Measurements from ENCODE around the gene FLACC1.

Gene FLACC1

DNA sequence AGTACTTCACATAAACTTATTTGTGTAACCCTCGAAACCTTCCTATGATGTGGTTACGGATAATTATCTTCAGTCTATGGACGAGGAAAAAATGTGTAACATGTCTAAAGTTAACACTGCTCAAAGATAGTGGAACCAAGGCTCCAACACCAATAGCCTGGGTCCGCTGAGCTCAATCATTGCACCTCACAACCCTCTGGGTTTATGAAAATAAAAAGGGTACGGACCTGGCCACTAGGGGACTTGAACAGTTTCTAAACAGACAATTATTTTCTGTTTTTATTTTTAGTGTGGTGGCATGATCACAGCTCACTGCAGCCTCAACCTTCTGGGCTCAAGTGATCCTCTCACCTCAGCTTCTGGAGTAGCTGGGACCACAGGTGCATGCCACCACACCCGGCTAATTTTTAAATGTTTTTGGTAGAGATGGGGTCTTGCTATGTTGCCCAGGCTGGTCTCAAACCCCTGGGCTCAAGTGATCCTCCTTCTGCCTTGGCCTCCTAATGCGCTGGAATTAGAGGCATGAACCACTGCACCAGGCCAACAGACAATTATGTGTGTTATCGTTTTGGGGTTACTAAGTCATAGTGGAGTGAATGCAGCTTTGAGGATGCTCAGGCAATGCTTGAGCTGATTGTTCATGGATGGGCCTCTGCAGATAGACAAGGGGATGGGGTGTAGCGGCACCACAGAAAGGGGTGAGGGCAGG is 86.7 kb downstream of the FLACC1 start:
- TF ChIP-seq, protein P1, sequence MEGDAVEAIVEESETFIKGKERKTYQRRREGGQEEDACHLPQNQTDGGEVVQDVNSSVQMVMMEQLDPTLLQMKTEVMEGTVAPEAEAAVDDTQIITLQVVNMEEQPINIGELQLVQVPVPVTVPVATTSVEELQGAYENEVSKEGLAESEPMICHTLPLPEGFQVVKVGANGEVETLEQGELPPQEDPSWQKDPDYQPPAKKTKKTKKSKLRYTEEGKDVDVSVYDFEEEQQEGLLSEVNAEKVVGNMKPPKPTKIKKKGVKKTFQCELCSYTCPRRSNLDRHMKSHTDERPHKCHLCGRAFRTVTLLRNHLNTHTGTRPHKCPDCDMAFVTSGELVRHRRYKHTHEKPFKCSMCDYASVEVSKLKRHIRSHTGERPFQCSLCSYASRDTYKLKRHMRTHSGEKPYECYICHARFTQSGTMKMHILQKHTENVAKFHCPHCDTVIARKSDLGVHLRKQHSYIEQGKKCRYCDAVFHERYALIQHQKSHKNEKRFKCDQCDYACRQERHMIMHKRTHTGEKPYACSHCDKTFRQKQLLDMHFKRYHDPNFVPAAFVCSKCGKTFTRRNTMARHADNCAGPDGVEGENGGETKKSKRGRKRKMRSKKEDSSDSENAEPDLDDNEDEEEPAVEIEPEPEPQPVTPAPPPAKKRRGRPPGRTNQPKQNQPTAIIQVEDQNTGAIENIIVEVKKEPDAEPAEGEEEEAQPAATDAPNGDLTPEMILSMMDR (IDR thresholded peaks at IDR 0.05; ENCODE audit: insufficient read depth, low read depth, low read length, missing control alignments): no peak
- H3K4me3 ChIP-seq (ENCODE audit: low read length): no peak overlapping the region
- no peak for DNase-seq (ENCODE audit: low read depth)

DNA sequence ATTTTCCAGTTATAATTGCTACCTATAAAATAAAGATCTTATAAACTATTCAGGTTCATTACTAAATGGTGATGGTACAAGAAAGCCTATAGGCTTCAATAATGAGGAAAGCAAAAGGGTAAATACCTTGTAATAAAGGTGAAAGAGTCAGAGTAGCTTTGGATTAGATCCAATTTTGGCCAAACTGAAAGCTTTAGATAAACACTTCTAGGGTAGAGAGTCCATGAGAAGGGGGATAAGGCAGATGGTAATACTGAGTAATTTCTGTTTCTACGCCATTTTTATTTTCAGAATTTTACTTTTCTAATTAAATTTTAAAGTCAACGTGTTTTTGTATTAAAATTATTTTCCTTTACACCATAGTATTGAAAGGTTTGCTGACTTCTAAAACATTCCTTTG is 87.4 kb downstream of the FLACC1 start:
- TF ChIP-seq, protein P1 (IDR thresholded peaks at IDR 0.05; ENCODE audit: insufficient read depth, low read depth, low read length, missing control alignments): no peak
- no peak for DNase-seq (ENCODE audit: low read depth)
- no peak overlapping the region for H3K4me3 ChIP-seq (ENCODE audit: low read length)

DNA sequence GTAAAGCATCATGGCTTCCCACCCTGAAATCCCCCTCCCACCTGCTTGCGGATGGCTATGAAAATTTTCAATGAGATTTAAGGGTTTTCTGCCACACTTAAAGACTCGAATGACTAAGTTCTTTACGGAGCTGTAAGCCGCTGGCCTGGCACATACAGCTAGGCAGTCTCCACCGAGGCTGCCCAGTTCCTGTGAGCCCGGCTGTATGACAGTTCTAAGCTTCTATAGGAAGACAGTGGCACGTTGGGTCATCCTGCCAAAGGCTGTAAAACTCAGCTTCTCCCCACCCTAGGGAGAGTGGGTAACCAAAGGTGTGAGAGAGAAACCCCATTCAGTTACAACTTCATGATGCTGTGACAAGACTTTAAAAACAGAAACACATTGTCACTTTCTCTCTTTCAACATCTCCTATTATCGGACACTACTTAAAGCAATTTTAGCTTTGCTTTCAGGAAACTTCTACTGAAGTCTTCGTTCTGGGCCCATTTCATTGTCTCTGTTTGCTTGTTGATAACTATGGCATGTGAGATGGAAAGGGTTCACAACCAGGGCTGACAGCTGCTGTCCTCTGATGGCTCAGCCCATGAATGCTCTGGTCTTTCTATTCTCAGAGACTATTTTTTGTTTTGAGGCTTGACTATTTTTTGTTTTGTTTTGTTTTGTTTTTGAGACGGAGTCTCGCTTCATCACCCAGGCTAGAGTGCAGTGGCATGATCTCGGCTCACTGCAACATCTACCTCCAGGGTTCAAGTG is 89.7 kb downstream of the FLACC1 start:
- TF ChIP-seq, protein P1 (IDR thresholded peaks at IDR 0.05; ENCODE audit: insufficient read depth, low read depth, low read length, missing control alignments): no peak
- H3K4me3 ChIP-seq (ENCODE audit: low read length): no peak overlapping the region
- DNase-seq (ENCODE audit: low read depth): no peak

DNA sequence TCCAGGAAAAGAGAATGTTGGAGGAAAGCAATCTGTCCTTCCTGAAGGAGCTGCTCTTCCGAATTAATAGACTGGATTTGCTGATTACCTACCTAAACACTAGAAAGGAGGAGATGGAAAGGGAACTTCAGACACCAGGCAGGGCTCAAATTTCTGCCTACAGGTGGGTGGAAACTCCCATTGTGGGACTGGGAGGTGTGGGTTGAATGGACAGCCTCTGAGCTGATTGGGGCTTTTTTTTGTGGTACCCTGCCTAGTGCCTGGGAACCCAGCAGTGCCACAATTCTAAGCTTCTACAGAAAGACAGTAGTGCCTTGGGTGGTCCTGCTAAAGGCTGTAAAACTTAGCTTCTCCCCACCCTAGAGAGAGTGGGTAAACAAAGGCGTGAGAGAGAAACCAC is 90.5 kb downstream of the FLACC1 start:
- TF ChIP-seq, protein P1 (IDR thresholded peaks at IDR 0.05; ENCODE audit: insufficient read depth, low read depth, low read length, missing control alignments): no peak
- DNase-seq (ENCODE audit: low read depth): no peak
- no peak overlapping the region for H3K4me3 ChIP-seq (ENCODE audit: low read length)

DNA sequence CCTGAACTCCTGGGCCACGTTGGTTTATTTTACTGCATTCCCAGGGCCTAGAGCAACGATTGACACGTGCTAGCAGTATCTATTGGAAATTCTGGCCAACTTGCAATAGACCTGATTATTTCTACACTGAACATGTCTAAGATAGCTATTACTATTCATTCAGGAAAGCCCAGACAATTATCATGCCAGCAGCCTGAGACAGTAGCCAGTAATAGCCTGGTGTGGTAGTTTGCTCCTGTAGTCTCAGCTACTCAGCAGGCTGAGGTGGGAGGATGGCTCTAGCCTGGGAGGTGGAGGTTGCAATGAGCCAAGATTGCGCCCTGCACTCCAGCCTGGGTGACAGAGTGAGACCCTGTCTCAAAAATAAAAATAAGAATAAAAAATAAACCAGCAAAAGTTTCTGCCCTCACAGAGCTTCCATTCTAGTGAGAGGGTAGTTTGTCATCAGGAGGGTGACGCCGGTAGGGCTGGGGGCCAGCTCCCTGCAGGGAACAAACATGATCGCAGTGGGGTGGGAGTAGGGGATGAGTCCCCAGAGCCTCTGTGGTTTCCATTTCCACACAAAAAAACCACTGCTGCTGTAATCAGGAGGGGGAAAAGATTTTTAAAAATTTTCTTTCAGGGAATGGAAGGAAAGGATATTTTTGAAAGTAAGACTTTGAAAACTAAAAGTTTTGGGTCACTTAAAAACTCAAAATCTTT is 92.5 kb downstream of the FLACC1 start:
- no peak overlapping the region for H3K4me3 ChIP-seq (ENCODE audit: low read length)
- TF ChIP-seq, protein P1 (IDR thresholded peaks at IDR 0.05; ENCODE audit: insufficient read depth, low read depth, low read length, missing control alignments): no peak
- no peak for DNase-seq (ENCODE audit: low read depth)

DNA sequence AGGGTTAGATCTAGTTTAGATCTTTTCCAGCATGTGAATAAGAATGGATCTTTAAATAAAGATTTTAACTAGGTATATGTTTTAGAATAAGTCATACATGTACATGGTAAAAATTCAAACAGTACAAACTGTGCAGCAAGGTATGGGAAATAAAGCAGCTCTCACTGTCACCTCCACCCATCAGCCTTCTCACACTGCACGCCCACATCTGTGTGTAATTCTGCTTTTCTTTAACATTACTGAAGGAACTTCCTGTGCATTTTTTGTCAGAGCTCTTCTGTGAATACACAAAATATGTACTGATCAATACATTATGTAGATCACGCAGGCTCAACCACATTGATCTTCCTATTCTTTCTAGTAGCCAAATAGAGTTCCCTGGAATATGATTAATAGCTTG is 93.4 kb downstream of the FLACC1 start:
- H3K4me3 ChIP-seq (ENCODE audit: low read length): no peak overlapping the region
- TF ChIP-seq, protein P1 (IDR thresholded peaks at IDR 0.05; ENCODE audit: insufficient read depth, low read depth, low read length, missing control alignments): no peak
- DNase-seq (ENCODE audit: low read depth): no peak
